Umbilical cord (tissue), 2 donors: ENCODE results near the gene NAV2. TPM values are rescaled to one million over a fixed set of nuclear protein-coding genes. Genes with fewer than 3 reads are reported as not detected.

ENCODE experiments used
- DNase-seq: peaks from one replicate; pipeline ENCODE4 v3.0.0-alpha.2; 2015; ENCODE audit warnings: low spot score
- total RNA-seq: library from RNA; depleted of rRNA; stranded (reverse); fragments of >200 nt; gene quantifications from one replicate; pipeline ENCODE4 v1.2.3, GENCODE V29; 2014; ENCODE audit warnings: low replicate concordance; ENCODE audit not compliant: insufficient read depth

The NAV2 gene
- total RNA-seq, 1 donor from 2014 or later, result 14.7 TPM

- DNase-seq, result no peak
Measured at GRCh38 chr11:20034941-20035340, 322.3 kb downstream of the NAV2 start.

GRCh38 chr11:20035375-20035700 lies 322.7 kb downstream of the NAV2 start:
- DNase-seq, result no peak

- no peak for DNase-seq
Measured at GRCh38 chr11:20035701-20036601, 323.3 kb downstream of the NAV2 start.

GRCh38 chr11:20036626-20037335 lies 324.1 kb downstream of the NAV2 start:
- no peak for DNase-seq

GRCh38 chr11:20037396-20038153 lies 324.9 kb downstream of the NAV2 start:
- no peak for DNase-seq

GRCh38 chr11:20038412-20038811 lies 325.8 kb downstream of the NAV2 start:
- no peak for DNase-seq

- no peak for DNase-seq
Measured at GRCh38 chr11:20038972-20039371, 326.3 kb downstream of the NAV2 start.

- DNase-seq, result no peak
Measured at GRCh38 chr11:20041499-20041898, 328.9 kb downstream of the NAV2 start.

GRCh38 chr11:20042045-20042639 lies 329.5 kb downstream of the NAV2 start:
- DNase-seq, result no peak

GRCh38 chr11:20042811-20043341 lies 330.2 kb downstream of the NAV2 start:
- no peak for DNase-seq

- DNase-seq, result no peak
Measured at GRCh38 chr11:20043992-20044391, 331.4 kb downstream of the NAV2 start.

GRCh38 chr11:20045098-20045688 lies 332.6 kb downstream of the NAV2 start:
- no peak for DNase-seq

- no peak for DNase-seq
Measured at GRCh38 chr11:20046416-20046815, 333.8 kb downstream of the NAV2 start.

- no peak for DNase-seq
Measured at GRCh38 chr11:20047006-20047768, 334.6 kb downstream of the NAV2 start.

GRCh38 chr11:20047769-20048154 lies 335.1 kb downstream of the NAV2 start:
- DNase-seq, result no peak

- DNase-seq, result peak; percentile 47
Measured at GRCh38 chr11:20048246-20048645, 335.6 kb downstream of the NAV2 start.

- DNase-seq, result no peak
Measured at GRCh38 chr11:20048707-20049106, 336.1 kb downstream of the NAV2 start.

- peak; percentile 57 for DNase-seq
Measured at GRCh38 chr11:20049231-20049630, 336.6 kb downstream of the NAV2 start.

GRCh38 chr11:20050048-20050447 lies 337.4 kb downstream of the NAV2 start:
- DNase-seq, result no peak

GRCh38 chr11:20050551-20051333 lies 338.1 kb downstream of the NAV2 start:
- DNase-seq, result peak; percentile 86
